ENCODE results near the gene PLIN1.

GRCh38 chr15:89657686-89658200, 21.4 kb downstream of the PLIN1 start:
- TF ChIP-seq, protein P1, sequence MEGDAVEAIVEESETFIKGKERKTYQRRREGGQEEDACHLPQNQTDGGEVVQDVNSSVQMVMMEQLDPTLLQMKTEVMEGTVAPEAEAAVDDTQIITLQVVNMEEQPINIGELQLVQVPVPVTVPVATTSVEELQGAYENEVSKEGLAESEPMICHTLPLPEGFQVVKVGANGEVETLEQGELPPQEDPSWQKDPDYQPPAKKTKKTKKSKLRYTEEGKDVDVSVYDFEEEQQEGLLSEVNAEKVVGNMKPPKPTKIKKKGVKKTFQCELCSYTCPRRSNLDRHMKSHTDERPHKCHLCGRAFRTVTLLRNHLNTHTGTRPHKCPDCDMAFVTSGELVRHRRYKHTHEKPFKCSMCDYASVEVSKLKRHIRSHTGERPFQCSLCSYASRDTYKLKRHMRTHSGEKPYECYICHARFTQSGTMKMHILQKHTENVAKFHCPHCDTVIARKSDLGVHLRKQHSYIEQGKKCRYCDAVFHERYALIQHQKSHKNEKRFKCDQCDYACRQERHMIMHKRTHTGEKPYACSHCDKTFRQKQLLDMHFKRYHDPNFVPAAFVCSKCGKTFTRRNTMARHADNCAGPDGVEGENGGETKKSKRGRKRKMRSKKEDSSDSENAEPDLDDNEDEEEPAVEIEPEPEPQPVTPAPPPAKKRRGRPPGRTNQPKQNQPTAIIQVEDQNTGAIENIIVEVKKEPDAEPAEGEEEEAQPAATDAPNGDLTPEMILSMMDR (IDR thresholded peaks at IDR 0.05), result no peak
- TF ChIP-seq EZH2 (IDR thresholded peaks at IDR 0.05; ENCODE audit: borderline replicate concordance, insufficient read depth, low read depth, low read length, poor library complexity, severe bottlenecking), result no peak
